ENCODE measurements around the gene IRF2BP1. TPM values are rescaled to one million over a fixed set of nuclear protein-coding genes. Genes with fewer than 3 reads are reported as not detected.

IRF2BP1 gene
- total and polyA plus RNA-seq, 2 of the 13 experiments (the other 11 are each of a cell fraction or from before 2014, with no cell fraction given), result 4.3 to 14.3 TPM

GRCh38 chr19:45883881-45884681 lies 1.9 kb downstream of the IRF2BP1 start (continued):
- peak; percentile 44; the same call in 1 of the 2 replicates for TF ChIP-seq ZNF318 (CRISPR knock-in tag; IDR thresholded peaks at IDR 0.05)
- TF ChIP-seq ZNF549 (CRISPR knock-in tag; IDR thresholded peaks at IDR 0.05), result no peak
- no peak for TF ChIP-seq SP140L (CRISPR knock-in tag; IDR thresholded peaks at IDR 0.05; ENCODE audit: borderline replicate concordance)
- TF ChIP-seq ZNF24 (IDR thresholded peaks at IDR 0.05), result no peak
- TF ChIP-seq HNRNPH1 (optimal IDR thresholded peaks at IDR 0.05; ENCODE audit: low read depth, low read length), result no peak
- TF ChIP-seq ZBTB33 (CRISPR knock-in tag; IDR thresholded peaks at IDR 0.05), result peak; percentile 38; the same call in 1 of the 2 replicates
- 0 out of 2 replicates have a peak, but pooled peaks have one; percentile 19 for TF ChIP-seq ZNF816 (CRISPR knock-in tag; IDR thresholded peaks at IDR 0.05; ENCODE audit: borderline replicate concordance)
- TF ChIP-seq SP2 (CRISPR knock-in tag; IDR thresholded peaks at IDR 0.05), result no peak
- TF ChIP-seq ZC3H13 (CRISPR knock-in tag; IDR thresholded peaks at IDR 0.05), result peak; percentile 89; the same call in 1 of the 2 replicates
- no peak for TF ChIP-seq NFIB (CRISPR knock-in tag; IDR thresholded peaks at IDR 0.05; ENCODE audit: borderline replicate concordance)
- TF ChIP-seq FOXP1 (IDR thresholded peaks at IDR 0.05), result no peak
- no peak for TF ChIP-seq FOXP1 (CRISPR knock-in tag; IDR thresholded peaks at IDR 0.05)
- TF ChIP-seq GMEB2 (CRISPR knock-in tag; IDR thresholded peaks at IDR 0.05; ENCODE audit: low read depth), result no peak
- TF ChIP-seq BCL3 (CRISPR knock-in tag; IDR thresholded peaks at IDR 0.05), result 0 out of 2 replicates have a peak, but pooled peaks have one; percentile 29

Data from HepG2 (cell line).